K562 (cell line): ENCODE measurements around the gene SLC35D3. TPM values are rescaled to one million over a fixed set of nuclear protein-coding genes. Genes with fewer than 3 reads are reported as not detected.

Experiments used
- ATAC-seq: fragments of 200-7000 bp; cut with Tn5 transposase; 3 replicates; pipeline ENCODE4 v1.9.1; 2020; ENCODE audit warnings: moderate library complexity
- BruUV-seq: library from RNA; stranded (reverse); fragments of 400-500 nt; replicated peaks from 2 replicates; lab custom pipeline; 2021; lab: Mats Ljungman, UMichigan
- CTCF ChIA-PET: fragments of 300-600 bp; formaldehyde crosslinking; extraction: SDS; loops from one replicate; lab custom pipeline; 2021; ENCODE audit warnings: low intra/inter-chr PET ratio; lab: Yijun Ruan, JAX
- POLR2A ChIA-PET: fragments of 300-600, 350-650 bp; sonication (Branson Sonifier 250); formaldehyde crosslinking; extraction: SDS; loops from one replicate; lab custom pipeline; 2021; ENCODE audit warnings: antibody characterized with exemption, inconsistent platforms; lab: Yijun Ruan, JAX
- DNase-seq, 4 experiments: peaks; one replicate each; pipeline versions ENCODE4 v3.0.0 to v3.0.0-alpha.2; 2011 to 2018; ENCODE audit warnings: low spot score in 3 of 4, mixed read lengths in 3 of 4; ENCODE audit errors: extremely low read depth in 1 of 4
- FAIRE-seq: peaks from 2 replicates; lab custom pipeline; 2011; peaks lifted over from hg19 to GRCh38; lab: Jason Lieb, UNC
- H2AFZ ChIP-seq: 2 replicates; pipeline ENCODE4 v1.6.0; 2011; ENCODE audit warnings: low read depth, low read length, control low read depth, inconsistent platforms
- H3K27ac ChIP-seq: fragments of 200-600 bp; 3 replicates; pipeline ENCODE4 v1.8.0; 2011; ENCODE audit warnings: low read depth, mild to moderate bottlenecking, control low read depth, inconsistent platforms, low read length, moderate library complexity, mixed read lengths; ENCODE audit errors: extremely low read depth
- H3K27me3 ChIP-seq, 2 experiments: fragments of 300-600 bp in 1 of 2; 2 replicates in 1 of 2; 3 replicates in 1 of 2; pipeline versions ENCODE4 v1.6.0 to v1.8.0; 2011; ENCODE audit warnings: inconsistent platforms in 2 of 2, low read length in 2 of 2, mild to moderate bottlenecking in 1 of 2, mixed read lengths in 1 of 2, moderate library complexity in 1 of 2; ENCODE audit not compliant: control insufficient read depth in 2 of 2, insufficient read depth in 2 of 2
- H3K36me3 ChIP-seq: fragments of 300-600 bp; 3 replicates; pipeline ENCODE4 v1.8.0; 2011; ENCODE audit warnings: mild to moderate bottlenecking, low read length, inconsistent platforms; ENCODE audit not compliant: control insufficient read depth, insufficient read depth
- H3K4me1 ChIP-seq, 2 experiments: fragments of 200-600 bp in 1 of 2; replicated peaks in 1 of 2; 2 replicates in 1 of 2; 3 replicates in 1 of 2; pipeline versions ENCODE4 v1.5.1 to v1.8.0; 2011; ENCODE audit warnings: inconsistent platforms in 2 of 2, low read length in 2 of 2, mild to moderate bottlenecking in 1 of 2, mixed read lengths in 1 of 2, moderate library complexity in 1 of 2; ENCODE audit not compliant: control insufficient read depth in 2 of 2, insufficient read depth in 2 of 2
- H3K4me2 ChIP-seq: 2 replicates; pipeline ENCODE4 v1.6.1; 2011; ENCODE audit warnings: low read length, control low read depth, inconsistent platforms, mixed read lengths; ENCODE audit not compliant: insufficient read depth
- H3K4me3 ChIP-seq: fragments of 200-600 bp; sonication (generic), shearing (Covaris generic); 2 replicates; pipeline ENCODE4 v1.5.1; 2016; ENCODE audit warnings: control low read depth, inconsistent platforms
- H3K79me2 ChIP-seq: fragments of 200-600 bp; 3 replicates; pipeline ENCODE4 v1.8.0; 2011; ENCODE audit warnings: low read length, inconsistent platforms; ENCODE audit not compliant: control insufficient read depth, insufficient read depth
- H3K9ac ChIP-seq, 2 experiments: 2 replicates each; pipeline versions ENCODE4 v1.6.0 to v1.6.1; 2011; ENCODE audit warnings: low read depth in 2 of 2, low read length in 2 of 2, control low read depth in 1 of 2, inconsistent platforms in 1 of 2, mild to moderate bottlenecking in 1 of 2, mixed read lengths in 1 of 2; ENCODE audit not compliant: insufficient read depth in 1 of 2
- H3K9me1 ChIP-seq: one replicate; pipeline ENCODE4 v1.6.0; 2011; ENCODE audit warnings: inconsistent platforms, mild to moderate bottlenecking, low read length, moderate library complexity; ENCODE audit not compliant: control insufficient read depth, insufficient read depth
- H3K9me3 ChIP-seq: replicated peaks from 2 replicates; pipeline ENCODE4 v1.5.1; 2011; ENCODE audit warnings: low read depth, low read length, inconsistent platforms; ENCODE audit not compliant: control insufficient read depth, insufficient read depth
- H4K20me1 ChIP-seq: replicated peaks from 2 replicates; pipeline ENCODE4 v1.6.1; 2011; ENCODE audit warnings: low read length, inconsistent platforms, mixed read lengths; ENCODE audit not compliant: control insufficient read depth, insufficient read depth
- ARID1B ChIP-seq: fragments of 450-650 bp; IDR thresholded peaks from 2 replicates; pipeline ENCODE4 v1.6.1; 2016; ENCODE audit warnings: antibody characterized with exemption, mild to moderate bottlenecking, inconsistent platforms
- CBFA2T2 ChIP-seq: fragments of 450-650 bp; conservative IDR thresholded peaks from 2 replicates; pipeline ENCODE4 v1.6.1; 2017; ENCODE audit warnings: mild to moderate bottlenecking
- CBFA2T3 ChIP-seq: fragments of 450-650 bp; IDR thresholded peaks from 2 replicates; pipeline ENCODE4 v1.6.1; 2017
- SRSF1 ChIP-seq: fragments of 200-400 bp; formaldehyde crosslinking; IDR thresholded peaks from 2 replicates; pipeline ENCODE4 v1.6.1; 2017; ENCODE audit warnings: mild to moderate bottlenecking, low read depth, low read length, moderate library complexity
- TAL1 ChIP-seq: fragments of 450-650 bp; IDR thresholded peaks from 2 replicates; pipeline ENCODE4 v1.6.1; 2016; ENCODE audit warnings: mild to moderate bottlenecking
- TEAD4 ChIP-seq, 2 experiments: sonication (generic) in 1 of 2; formaldehyde crosslinking in 1 of 2; IDR thresholded peaks; 2 replicates each; pipeline versions ENCODE4 v1.6.1 to v1.8.0; 2012 to 2022; ENCODE audit warnings: borderline replicate concordance in 1 of 2, inconsistent platforms in 1 of 2, low read length in 1 of 2, mild to moderate bottlenecking in 1 of 2, missing genetic modification reagents in 1 of 2
- WHSC1 ChIP-seq: IDR thresholded peaks from one replicate; pipeline ENCODE4 v1.6.1; 2012; ENCODE audit warnings: low read length, control low read depth, inconsistent platforms
- WGBS: fragments of 100-300 bp; shearing (Covaris generic); methylation state at CpG from one replicate; pipeline ENCODE4 v1.1.6; 2016; ENCODE audit warnings: low coverage, mixed read lengths; ENCODE audit not compliant: insufficient coverage; ENCODE audit errors: missing lambda C conversion rate; 5-methylcytosine and 5-hydroxymethylcytosine counted together
- in situ Hi-C: fragments of 300-500 bp; cut with MboI; formaldehyde crosslinking; loops from 4 replicates; pipeline ENCODE4 v1.15.0; 2018; ENCODE audit warnings: inconsistent platforms, mixed read lengths
- intact Hi-C: fragments of 100-400 bp; cut with micrococcal nuclease; formaldehyde crosslinking; loops from 2 replicates; pipeline ENCODE4 v1.14.2; 2022
- polyA plus RNA-seq, 8 experiments: library from polyadenylated mRNA; depleted of rRNA in 4 of 8; stranded (reverse) in 5 of 8; unstranded in 3 of 8; fragments of >200 nt; fragmentation: Nextera tagmentation in 2 of 8; fragmentation: Illumina TruSeq in 1 of 8; extraction: Ambion mirVana in 2 of 8; extraction: Trizol in 1 of 8; gene quantifications; 2 replicates each; pipeline versions ENCODE4 v1.2.1 to v1.2.3, GENCODE V29; 2011 to 2014; ENCODE audit warnings: inconsistent platforms in 1 of 8, missing spikeins in 1 of 8
- total RNA-seq, 7 experiments: library from RNA; depleted of rRNA in 6 of 7; stranded (reverse); fragments of >200 nt in 6 of 7; fragmentation: Illumina TruSeq in 2 of 7; extraction: Trizol in 2 of 7; gene quantifications; 2 replicates each; pipeline versions ENCODE4 v1.2.1 to v1.2.3, GENCODE V29; 2011 to 2021; ENCODE audit warnings: low replicate concordance in 1 of 7

SLC35D3 gene
- total and polyA plus RNA-seq, 9 of the 15 experiments (the other 6 are each of a cell fraction or from before 2014, with no cell fraction given) = not detected

- Histone ChIP-seq H3K79me2 (no peaks in the 10 kb centered on the region), H3K9me3 (no peaks in the 10 kb centered on the region), H3K9me1 (no peaks in the 10 kb centered on the region), H3K9ac (no peak overlapping the region), H4K20me1 (no peaks in the 10 kb centered on the region)
- intact Hi-C loops = no loop called here
- CTCF ChIA-PET = no interaction called here
- no TSS peak for BruUV-seq
- POLR2A ChIA-PET = interaction anchor here (0.6 to 1.3 kb wide), 3 partner anchors 10 to 36 kb away, joined by 3 read pairs; no protein-coding TSS in a partner anchor
- 0 out of 2 replicates have a peak, but pooled peaks have one; percentile 9 for TF ChIP-seq CBFA2T2
- TF ChIP-seq CBFA2T3 = peak; percentile 44
- TF ChIP-seq WHSC1 = no peak
- peak; percentile 39; the same call in 1 of the 2 replicates for TF ChIP-seq TEAD4 (IDR thresholded peaks at IDR 0.05; ENCODE audit: low read length)
- TF ChIP-seq TEAD4 (CRISPR knock-in tag; IDR thresholded peaks at IDR 0.05; ENCODE audit: borderline replicate concordance) = no peak
- TF ChIP-seq SRSF1 = no peak
- TF ChIP-seq TAL1 = 0 out of 2 replicates have a peak, but pooled peaks have one; percentile 15
- 0 out of 2 replicates have a peak, but pooled peaks have one; percentile 27 for TF ChIP-seq ARID1B
- TF ChIP-seq, all 486 proteins: peak for 5
- Histone ChIP-seq H3K4me1 (peaks cover 6 to 12% of the 10 kb centered on the region in 2 experiments; a peak in 3 of 5 replicates), H3K27me3 (no peaks in the 10 kb centered on the region), H3K4me3 (no peak overlapping the region), H3K4me2 (no peak overlapping the region), H3K36me3 (no peaks in the 10 kb centered on the region), H2AFZ (no peak overlapping the region; the same call in 1 of the 2 replicates), H3K27ac (no peak overlapping the region)
- in situ Hi-C loops = no loop called here
- FAIRE-seq (peak; percentile 15), ATAC-seq (no peak; the same call in 1 of the 3 replicates), DNase-seq (peak in 1 of 4 experiments; percentile 15)
- WGBS = 9% methylated on average over 3 of the region's 3 CpGs
Measured at GRCh38 chr6:136895901-136896300, 26.2 kb upstream of the SLC35D3 start.
